ENCODE data around the gene TRRAP. TPM values are rescaled to one million over a fixed set of nuclear protein-coding genes. Genes with fewer than 3 reads are reported as not detected.

TRRAP gene
- total RNA-seq, 2 donors from 2014 or later, result 21.1 to 25.2 TPM

- Histone ChIP-seq H3K36me3 (replicated peaks in 1 of 2; ENCODE audit: insufficient read depth in 1 of 2, low read depth in 2 of 2) (peaks cover 14 to 48% of the 10 kb centered on the region in 2 donors), H3K4me1 (no peaks in the 10 kb centered on the region), H3K27me3 (no peaks in the 10 kb centered on the region), H3K27ac (no peak overlapping the region), H3K9me3 (no peaks in the 10 kb centered on the region), H3K4me3 (no peak overlapping the region)
- DNase-seq (no peak), ATAC-seq (no peak)
- 68 to 92% methylated on average over 4 of the region's 4 CpGs for WGBS, 2 donors
- TF ChIP-seq CTCF (IDR thresholded peaks at IDR 0.05) (no peak), POLR2A (IDR thresholded peaks at IDR 0.05) (no peak)
- intact Hi-C loops (cut with DNase I), result no loop called here
Observed at GRCh38 chr7:98985406-98985805, 107.1 kb downstream of the TRRAP start.

GRCh38 chr7:98985945-98986344 is 107.6 kb downstream of the TRRAP start:
- peaks cover 14 to 53% of the 10 kb centered on the region in 2 donors for H3K36me3 ChIP-seq (replicated peaks in 1 of 2; ENCODE audit: insufficient read depth in 1 of 2, low read depth in 2 of 2)
- DNase-seq (no peak), ATAC-seq (no peak)
- intact Hi-C loops (cut with DNase I), result no loop called here
- TF ChIP-seq CTCF (IDR thresholded peaks at IDR 0.05), result no peak
- TF ChIP-seq POLR2A (IDR thresholded peaks at IDR 0.05), result no peak
- H3K27ac ChIP-seq, result no peak overlapping the region
- no peaks in the 10 kb centered on the region for H3K27me3 ChIP-seq
- H3K4me3 ChIP-seq, result no peak overlapping the region
- H3K9me3 ChIP-seq, result no peaks in the 10 kb centered on the region
- H3K4me1 ChIP-seq, result no peaks in the 10 kb centered on the region

- intact Hi-C loops (cut with DNase I), result no loop called here
- H3K9me3 ChIP-seq, result no peaks in the 10 kb centered on the region
- no peak overlapping the region for H3K4me3 ChIP-seq
- WGBS, 2 donors, result 92 to 93% methylated on average over 15 of the region's 15 CpGs
- no peak for TF ChIP-seq CTCF (IDR thresholded peaks at IDR 0.05)
- TF ChIP-seq POLR2A (IDR thresholded peaks at IDR 0.05), result no peak
- H3K27ac ChIP-seq, result no peak overlapping the region
- no peaks in the 10 kb centered on the region for H3K27me3 ChIP-seq
- no peak for DNase-seq
- H3K4me1 ChIP-seq, result no peaks in the 10 kb centered on the region
- H3K36me3 ChIP-seq (replicated peaks in 1 of 2; ENCODE audit: insufficient read depth in 1 of 2, low read depth in 2 of 2), result peaks cover 14 to 57% of the 10 kb centered on the region in 2 donors
- ATAC-seq, result no peak
Observed at GRCh38 chr7:98988641-98989040, 110.3 kb downstream of the TRRAP start.

- TF ChIP-seq CTCF (IDR thresholded peaks at IDR 0.05) (no peak), POLR2A (IDR thresholded peaks at IDR 0.05) (no peak)
- DNase-seq (no peak), ATAC-seq (no peak)
- no peaks in the 10 kb centered on the region for H3K27me3 ChIP-seq
- H3K9me3 ChIP-seq, result no peaks in the 10 kb centered on the region
- intact Hi-C loops (cut with DNase I), result no loop called here
- peaks cover 14 to 57% of the 10 kb centered on the region in 2 donors for H3K36me3 ChIP-seq (replicated peaks in 1 of 2; ENCODE audit: insufficient read depth in 1 of 2, low read depth in 2 of 2)
- 86 to 96% methylated on average over 6 of the region's 6 CpGs for WGBS, 2 donors
- H3K4me3 ChIP-seq, result no peak overlapping the region
- H3K4me1 ChIP-seq, result no peaks in the 10 kb centered on the region
- no peak overlapping the region for H3K27ac ChIP-seq
Observed at GRCh38 chr7:98990356-98990755, 112.0 kb downstream of the TRRAP start.

- 88 to 97% methylated on average over 13 to 14 of the region's 14 CpGs for WGBS, 2 donors
- no peak overlapping the region for H3K27ac ChIP-seq
- TF ChIP-seq CTCF (IDR thresholded peaks at IDR 0.05) (no peak), POLR2A (IDR thresholded peaks at IDR 0.05) (no peak)
- intact Hi-C loops (cut with DNase I), result no loop called here
- H3K36me3 ChIP-seq (replicated peaks in 1 of 2; ENCODE audit: insufficient read depth in 1 of 2, low read depth in 2 of 2), result peaks cover 14 to 54% of the 10 kb centered on the region in 2 donors
- H3K4me1 ChIP-seq, result no peaks in the 10 kb centered on the region
- ATAC-seq (no peak), DNase-seq (no peak)
- no peak overlapping the region for H3K4me3 ChIP-seq
- H3K27me3 ChIP-seq, result no peaks in the 10 kb centered on the region
- H3K9me3 ChIP-seq, result no peaks in the 10 kb centered on the region
Observed at GRCh38 chr7:98991141-98991540, 112.8 kb downstream of the TRRAP start.

Data from body of pancreas (tissue), 4 donors.